Right lobe of liver (tissue), 4 donors: ENCODE data around the gene SYT9.

Experiments
- POLR2A ChIP-seq: fragments of 450-650 bp; IDR thresholded peaks from one replicate; pipeline ENCODE4 v1.6.1; 2017; ENCODE audit warnings: antibody characterized with exemption, mild to moderate bottlenecking
- TF ChIP-seq, protein P1 (sequence below), 4 donors: fragments of 200-600 bp in 3 of 4; fragments of 450-650 bp in 1 of 4; IDR thresholded peaks; one replicate each; pipeline versions ENCODE4 v1.5.1 to v1.8.0; 2016 to 2022; ENCODE audit warnings: antibody characterized with exemption in 4 of 4, mild to moderate bottlenecking in 2 of 4
- donor health status: DM: no; HTN: no; CAD: no.
- donor health status: DM: no; HTN: no; CAD: no.
- donor health status: DM: no; HTN: yes; CAD: no.

DNA sequence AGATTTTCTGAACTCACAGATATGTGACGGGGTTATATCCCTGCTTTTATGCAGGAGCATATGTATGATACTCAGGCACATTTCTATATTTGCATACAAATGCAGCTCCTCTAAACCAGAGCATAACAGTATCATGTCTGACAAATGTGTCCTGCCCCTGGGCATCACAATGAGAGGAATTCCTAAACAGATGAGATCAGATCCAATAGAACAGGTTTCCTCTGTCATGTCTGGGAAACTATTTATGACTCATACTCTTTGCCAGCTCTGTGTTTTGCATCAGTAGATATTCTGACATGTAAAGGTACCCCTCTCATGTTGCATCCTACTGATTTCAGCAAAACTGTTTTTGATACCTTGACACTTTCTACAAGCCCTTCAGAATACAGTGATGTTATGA, 29.4 kb downstream of the SYT9 start:
- TF ChIP-seq, protein P1, sequence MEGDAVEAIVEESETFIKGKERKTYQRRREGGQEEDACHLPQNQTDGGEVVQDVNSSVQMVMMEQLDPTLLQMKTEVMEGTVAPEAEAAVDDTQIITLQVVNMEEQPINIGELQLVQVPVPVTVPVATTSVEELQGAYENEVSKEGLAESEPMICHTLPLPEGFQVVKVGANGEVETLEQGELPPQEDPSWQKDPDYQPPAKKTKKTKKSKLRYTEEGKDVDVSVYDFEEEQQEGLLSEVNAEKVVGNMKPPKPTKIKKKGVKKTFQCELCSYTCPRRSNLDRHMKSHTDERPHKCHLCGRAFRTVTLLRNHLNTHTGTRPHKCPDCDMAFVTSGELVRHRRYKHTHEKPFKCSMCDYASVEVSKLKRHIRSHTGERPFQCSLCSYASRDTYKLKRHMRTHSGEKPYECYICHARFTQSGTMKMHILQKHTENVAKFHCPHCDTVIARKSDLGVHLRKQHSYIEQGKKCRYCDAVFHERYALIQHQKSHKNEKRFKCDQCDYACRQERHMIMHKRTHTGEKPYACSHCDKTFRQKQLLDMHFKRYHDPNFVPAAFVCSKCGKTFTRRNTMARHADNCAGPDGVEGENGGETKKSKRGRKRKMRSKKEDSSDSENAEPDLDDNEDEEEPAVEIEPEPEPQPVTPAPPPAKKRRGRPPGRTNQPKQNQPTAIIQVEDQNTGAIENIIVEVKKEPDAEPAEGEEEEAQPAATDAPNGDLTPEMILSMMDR (IDR thresholded peaks at IDR 0.05): no peak
- TF ChIP-seq POLR2A: no peak
